Progenitor cell of endocrine pancreas (in vitro differentiated cells): Measurements from ENCODE around the gene DRD4. TPM values are rescaled to one million over a fixed set of nuclear protein-coding genes. Genes with fewer than 3 reads are reported as not detected.

Experiments
- DNase-seq: peaks from one replicate; pipeline ENCODE4 v3.0.0; 2021; ENCODE audit warnings: low spot score; ENCODE audit not compliant: unreplicated experiment
- H3K27ac Mint-ChIP-seq: 2 replicates; pipeline ENCODE4 v1.8.0; 2021; ENCODE audit warnings: mild to moderate bottlenecking, moderate library complexity, mixed read lengths
- H3K27me3 Mint-ChIP-seq: 2 replicates; pipeline ENCODE4 v1.8.0; 2021; ENCODE audit warnings: mixed read lengths
- H3K36me3 Mint-ChIP-seq: 2 replicates; pipeline ENCODE4 v1.8.0; 2022; ENCODE audit warnings: mixed read lengths; ENCODE audit not compliant: insufficient read depth
- H3K4me1 Mint-ChIP-seq: 2 replicates; pipeline ENCODE4 v1.8.0; 2021; ENCODE audit warnings: low read depth, mixed read lengths
- H3K4me3 Mint-ChIP-seq: 2 replicates; pipeline ENCODE4 v1.8.0; 2021; ENCODE audit warnings: low read depth, mild to moderate bottlenecking, moderate library complexity, mixed read lengths
- H3K9me3 Mint-ChIP-seq: 2 replicates; pipeline ENCODE4 v1.8.0; 2021; ENCODE audit warnings: low read depth, mixed read lengths
- total RNA-seq: library from RNA; stranded (reverse); gene quantifications from 2 replicates; pipeline ENCODE4 v1.2.1, GENCODE V29; 2021
- TF ChIP-seq, protein P1 (sequence below): fragments of 200-600 bp; sonication (generic); IDR thresholded peaks from one replicate; pipeline ENCODE4 v1.5.0; 2021; ENCODE audit warnings: antibody characterized with exemption, mild to moderate bottlenecking; ENCODE audit not compliant: unreplicated experiment

Gene DRD4
- total RNA-seq, 1 donor from 2014 or later = 2.7 TPM

GRCh38 chr11:597166-597725, 39.8 kb upstream of the DRD4 start:
- TF ChIP-seq, protein P1, sequence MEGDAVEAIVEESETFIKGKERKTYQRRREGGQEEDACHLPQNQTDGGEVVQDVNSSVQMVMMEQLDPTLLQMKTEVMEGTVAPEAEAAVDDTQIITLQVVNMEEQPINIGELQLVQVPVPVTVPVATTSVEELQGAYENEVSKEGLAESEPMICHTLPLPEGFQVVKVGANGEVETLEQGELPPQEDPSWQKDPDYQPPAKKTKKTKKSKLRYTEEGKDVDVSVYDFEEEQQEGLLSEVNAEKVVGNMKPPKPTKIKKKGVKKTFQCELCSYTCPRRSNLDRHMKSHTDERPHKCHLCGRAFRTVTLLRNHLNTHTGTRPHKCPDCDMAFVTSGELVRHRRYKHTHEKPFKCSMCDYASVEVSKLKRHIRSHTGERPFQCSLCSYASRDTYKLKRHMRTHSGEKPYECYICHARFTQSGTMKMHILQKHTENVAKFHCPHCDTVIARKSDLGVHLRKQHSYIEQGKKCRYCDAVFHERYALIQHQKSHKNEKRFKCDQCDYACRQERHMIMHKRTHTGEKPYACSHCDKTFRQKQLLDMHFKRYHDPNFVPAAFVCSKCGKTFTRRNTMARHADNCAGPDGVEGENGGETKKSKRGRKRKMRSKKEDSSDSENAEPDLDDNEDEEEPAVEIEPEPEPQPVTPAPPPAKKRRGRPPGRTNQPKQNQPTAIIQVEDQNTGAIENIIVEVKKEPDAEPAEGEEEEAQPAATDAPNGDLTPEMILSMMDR = peak; percentile 32
- no peaks in the 10 kb centered on the region for H3K4me1 Mint-ChIP-seq
- no peaks in the 10 kb centered on the region for H3K27me3 Mint-ChIP-seq
- peaks cover 16% of the 10 kb centered on the region for H3K36me3 Mint-ChIP-seq
- no peaks in the 10 kb centered on the region for H3K9me3 Mint-ChIP-seq
- H3K27ac Mint-ChIP-seq = peak overlapping the region; percentile 67
- no peak for DNase-seq
- H3K4me3 Mint-ChIP-seq = no peak overlapping the region

DNA sequence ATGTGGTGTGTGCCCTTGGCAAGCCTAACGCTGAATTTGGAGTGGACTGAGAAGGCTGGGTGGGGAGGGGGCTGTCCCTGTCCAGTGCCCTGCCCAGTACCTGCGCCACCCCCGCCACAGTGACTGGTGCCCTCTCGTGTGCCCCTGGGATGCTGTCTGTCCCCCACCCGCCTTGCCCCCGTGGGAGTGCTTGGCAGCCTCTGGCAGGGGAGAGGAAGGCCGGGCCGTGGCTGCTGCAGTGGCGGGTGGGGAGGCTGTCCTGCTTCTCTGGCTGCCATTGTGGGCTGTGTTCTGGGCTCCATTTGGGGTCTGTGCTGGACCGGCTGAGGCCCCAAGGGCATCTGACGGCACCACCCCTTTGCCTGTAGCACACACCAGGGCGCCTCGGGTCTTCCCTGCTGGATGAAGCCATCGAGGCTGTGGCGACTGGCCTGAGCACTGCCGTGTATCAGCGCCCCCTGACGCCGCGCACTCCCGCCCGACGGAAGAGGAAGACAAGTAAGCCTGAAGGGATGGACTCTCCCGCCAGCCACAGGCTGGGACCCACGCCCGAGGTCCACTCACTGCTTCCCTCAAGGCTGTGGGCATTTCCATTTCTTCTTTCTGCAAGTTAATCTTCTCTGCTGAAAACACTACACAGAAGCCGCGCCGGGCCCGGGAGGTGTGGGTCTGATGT, 38.9 kb upstream of the DRD4 start:
- Mint-ChIP-seq H3K27me3 (no peaks in the 10 kb centered on the region), H3K27ac (no peak overlapping the region), H3K36me3 (peaks cover 13% of the 10 kb centered on the region), H3K4me3 (no peak overlapping the region), H3K9me3 (no peaks in the 10 kb centered on the region), H3K4me1 (no peaks in the 10 kb centered on the region)
- TF ChIP-seq, protein P1 = no peak
- no peak for DNase-seq

GRCh38 chr11:601573-602245, 35.4 kb upstream of the DRD4 start:
- no peaks in the 10 kb centered on the region for H3K27me3 Mint-ChIP-seq
- peaks cover 15% of the 10 kb centered on the region for H3K36me3 Mint-ChIP-seq
- peak overlapping the region; percentile 67 for H3K27ac Mint-ChIP-seq
- DNase-seq = no peak
- TF ChIP-seq, protein P1 = no peak
- no peaks in the 10 kb centered on the region for H3K9me3 Mint-ChIP-seq
- H3K4me3 Mint-ChIP-seq = no peak overlapping the region
- H3K4me1 Mint-ChIP-seq = no peaks in the 10 kb centered on the region

DNA sequence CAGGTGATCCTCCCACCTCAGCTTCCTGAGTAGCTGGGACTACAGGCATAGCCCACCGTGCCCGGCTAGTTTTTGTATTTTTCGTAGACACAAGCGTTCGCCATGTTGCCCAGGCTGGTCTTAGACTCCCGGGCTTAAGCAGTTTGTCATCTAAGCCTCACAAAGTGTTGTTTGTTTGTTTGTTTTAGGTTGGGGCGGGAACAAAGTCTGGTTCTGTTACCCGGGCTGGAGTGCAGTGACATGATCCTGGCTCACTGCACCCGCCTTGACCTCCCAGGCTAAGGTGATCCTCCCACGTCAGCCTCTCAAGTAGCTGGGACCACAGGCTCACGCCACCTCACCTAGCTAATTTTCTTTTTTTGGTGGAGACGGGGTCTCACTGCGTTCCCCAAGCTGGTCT, 33.9 kb upstream of the DRD4 start:
- Mint-ChIP-seq H3K27ac (no peak overlapping the region), H3K4me3 (no peak overlapping the region), H3K36me3 (peaks cover 13% of the 10 kb centered on the region), H3K27me3 (no peaks in the 10 kb centered on the region), H3K9me3 (no peaks in the 10 kb centered on the region), H3K4me1 (no peaks in the 10 kb centered on the region)
- DNase-seq = no peak
- TF ChIP-seq, protein P1 = no peak

- DNase-seq = no peak
- Mint-ChIP-seq H3K27ac (no peak overlapping the region), H3K4me1 (no peaks in the 10 kb centered on the region), H3K36me3 (peaks cover 12% of the 10 kb centered on the region), H3K4me3 (no peak overlapping the region), H3K27me3 (no peaks in the 10 kb centered on the region), H3K9me3 (no peaks in the 10 kb centered on the region)
- TF ChIP-seq, protein P1 = no peak
Measured at GRCh38 chr11:605286-606129, 31.6 kb upstream of the DRD4 start.
